ENCODE data around the gene SLC28A2.

DNA sequence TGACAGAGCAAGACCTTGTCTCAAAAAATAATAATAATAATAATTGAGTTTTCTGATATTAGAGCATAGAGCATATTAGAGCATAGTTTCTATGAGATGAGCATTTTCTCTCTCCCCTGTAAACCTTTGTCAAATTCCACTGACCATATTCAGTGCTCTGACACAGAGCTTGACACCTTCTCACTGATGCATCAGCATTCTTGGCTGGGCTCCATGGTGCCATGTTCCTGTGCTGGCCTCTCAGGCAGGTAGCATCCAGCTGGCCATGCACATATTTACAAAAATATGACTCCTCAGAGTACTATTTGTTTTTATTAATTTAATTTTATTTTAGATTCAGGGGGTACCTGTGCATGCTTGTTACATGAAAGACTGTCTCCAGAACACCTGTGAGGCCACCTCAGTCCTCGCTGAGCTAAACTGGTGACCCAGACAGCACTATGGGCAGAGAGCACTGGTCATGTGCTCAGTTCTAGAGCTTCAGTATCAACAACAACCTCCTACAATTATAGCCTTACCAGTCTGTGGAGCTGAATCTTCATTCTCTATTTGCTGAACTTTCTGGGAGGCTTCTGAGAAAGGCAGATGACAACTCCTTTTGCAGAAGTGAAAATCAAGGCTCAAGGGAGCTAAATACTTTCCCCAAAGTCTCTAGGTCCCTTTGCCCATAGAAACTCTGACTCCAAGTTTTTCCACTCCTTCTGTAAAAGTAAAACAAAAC is 21.6 kb upstream of the SLC28A2 start:
- TF ChIP-seq POLR2A (IDR thresholded peaks at IDR 0.05) = no peak
- TF ChIP-seq, protein P1, sequence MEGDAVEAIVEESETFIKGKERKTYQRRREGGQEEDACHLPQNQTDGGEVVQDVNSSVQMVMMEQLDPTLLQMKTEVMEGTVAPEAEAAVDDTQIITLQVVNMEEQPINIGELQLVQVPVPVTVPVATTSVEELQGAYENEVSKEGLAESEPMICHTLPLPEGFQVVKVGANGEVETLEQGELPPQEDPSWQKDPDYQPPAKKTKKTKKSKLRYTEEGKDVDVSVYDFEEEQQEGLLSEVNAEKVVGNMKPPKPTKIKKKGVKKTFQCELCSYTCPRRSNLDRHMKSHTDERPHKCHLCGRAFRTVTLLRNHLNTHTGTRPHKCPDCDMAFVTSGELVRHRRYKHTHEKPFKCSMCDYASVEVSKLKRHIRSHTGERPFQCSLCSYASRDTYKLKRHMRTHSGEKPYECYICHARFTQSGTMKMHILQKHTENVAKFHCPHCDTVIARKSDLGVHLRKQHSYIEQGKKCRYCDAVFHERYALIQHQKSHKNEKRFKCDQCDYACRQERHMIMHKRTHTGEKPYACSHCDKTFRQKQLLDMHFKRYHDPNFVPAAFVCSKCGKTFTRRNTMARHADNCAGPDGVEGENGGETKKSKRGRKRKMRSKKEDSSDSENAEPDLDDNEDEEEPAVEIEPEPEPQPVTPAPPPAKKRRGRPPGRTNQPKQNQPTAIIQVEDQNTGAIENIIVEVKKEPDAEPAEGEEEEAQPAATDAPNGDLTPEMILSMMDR (IDR thresholded peaks at IDR 0.05) = no peak
- no peak for TF ChIP-seq POLR2AphosphoS5 (IDR thresholded peaks at IDR 0.05)
- TF ChIP-seq EP300 (IDR thresholded peaks at IDR 0.05) = no peak

Data from stomach (tissue), 4 donors.